ENCODE results near the gene PRDX2.
A peak's percentile ranks its signal among the peaks of the same experiment; 100 is the strongest.

PRDX2 gene

GRCh38 chr19:12792051-12792852 is 9.3 kb downstream of the PRDX2 start:
- peak; percentile 81 for DNase-seq

GRCh38 chr19:12791345-12792050 is 10.1 kb downstream of the PRDX2 start, which contains the start of gene JUNB:
JUNB (plus strand) TSS chr19:12791486; CDS start chr19:12791772, 286 bp downstream.
- DNase-seq: peak; percentile 99

- DNase-seq: no peak
Measured at GRCh38 chr19:12790628-12791344, 10.8 kb downstream of the PRDX2 start.

GRCh38 chr19:12789904-12790619 is 11.5 kb downstream of the PRDX2 start:
- DNase-seq: peak; percentile 99

GRCh38 chr19:12789098-12789903 is 12.3 kb downstream of the PRDX2 start:
- no peak for DNase-seq

- DNase-seq: peak; percentile 94
Measured at GRCh38 chr19:12788682-12789097, 12.9 kb downstream of the PRDX2 start.

- DNase-seq: no peak
Measured at GRCh38 chr19:12788042-12788681, 13.4 kb downstream of the PRDX2 start.

GRCh38 chr19:12787458-12787857 is 14.1 kb downstream of the PRDX2 start:
- no peak for DNase-seq

GRCh38 chr19:12786952-12787351 is 14.6 kb downstream of the PRDX2 start:
- peak; percentile 48 for DNase-seq

- peak; percentile 88 for DNase-seq
Measured at GRCh38 chr19:12786141-12786870, 15.3 kb downstream of the PRDX2 start.

GRCh38 chr19:12785431-12786031 is 16.1 kb downstream of the PRDX2 start:
- DNase-seq: peak; percentile 64

- DNase-seq: no peak
Measured at GRCh38 chr19:12784871-12785430, 16.6 kb downstream of the PRDX2 start.

GRCh38 chr19:12784394-12784870 is 17.2 kb downstream of the PRDX2 start:
- DNase-seq: no peak

GRCh38 chr19:12783849-12784393 is 17.7 kb downstream of the PRDX2 start:
- DNase-seq: no peak

- no peak for DNase-seq
Measured at GRCh38 chr19:12783291-12783848, 18.2 kb downstream of the PRDX2 start.

- DNase-seq: peak; percentile 71
Measured at GRCh38 chr19:12782424-12783290, 18.9 kb downstream of the PRDX2 start.

GRCh38 chr19:12782174-12782423 is 19.5 kb downstream of the PRDX2 start:
- no peak for DNase-seq
